Measurements from ENCODE around the gene QPRT. TPM values are rescaled to one million over a fixed set of nuclear protein-coding genes. Genes with fewer than 3 reads are reported as not detected.
"Not testable (repeated sequence)": the region's sequence is repeated elsewhere in the genome, so short reads cannot be mapped to it uniquely, and the experiment has no call there.

The QPRT gene
- total and polyA plus RNA-seq, 2 donors (not counting 3 experiments of a cell fraction or from before 2014, with no cell fraction given), result 0.40 to 0.44 TPM

DNA sequence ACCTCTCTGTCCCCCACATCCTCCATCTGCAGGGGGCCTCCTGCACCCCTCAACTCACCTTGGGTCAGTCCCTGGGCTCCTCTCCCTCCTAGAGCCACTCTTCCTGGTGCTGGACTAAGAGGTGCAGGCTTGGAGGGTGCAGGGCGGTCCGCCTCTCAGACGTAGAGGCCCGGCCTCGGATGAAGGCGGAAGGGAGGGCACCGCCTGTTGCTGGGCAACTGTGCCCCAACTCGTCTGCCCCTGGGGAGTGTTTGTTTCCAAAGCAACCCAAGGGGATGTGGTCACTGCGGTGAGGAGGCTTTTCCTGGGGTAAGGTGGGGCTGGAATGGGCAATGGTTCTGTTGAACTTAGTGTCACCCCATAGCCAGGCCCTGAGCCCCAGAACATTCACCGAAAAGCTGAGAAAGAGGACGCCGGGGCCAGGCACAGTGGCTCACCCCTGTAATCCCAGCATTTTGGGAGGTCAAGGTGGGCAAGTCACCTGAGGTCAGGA is 66.9 kb downstream of the QPRT start, which contains the start of gene C16orf54:
TSS of gene C16orf54 (minus strand) at position 138 of the 493 bp plus-strand sequence. CDS start 1,039 bp downstream, outside the sequence.
- ChIA-PET POLR2A (no interaction called here), CTCF (no interaction called here)
- no peak for DNase-seq (ENCODE audit: low read depth, low spot score)
- H3K9me1 ChIP-seq (replicated peaks; ENCODE audit: control insufficient read depth, extremely low read depth, insufficient read depth, low read length), result no peaks in the 10 kb centered on the region
- FAIRE-seq, result no peak
- H3K27ac ChIP-seq (ENCODE audit: insufficient read depth, low read depth, low read length), result no peak within 1 kb of the TSS
- no peaks in the 10 kb centered on the region for H3K79me2 ChIP-seq (ENCODE audit: control insufficient read depth, insufficient read depth, low read length)
- dilution Hi-C loops (cut with MboI; ENCODE audit: extremely low pct_ligation_motif_present, low sequenced_read_pairs) (no loop called here), intact Hi-C loops (cut with micrococcal nuclease) (no loop called here)
- BruUV-seq (replicated peaks), result no TSS peak
- H3K9me3 ChIP-seq (replicated peaks; ENCODE audit: control insufficient read depth, insufficient read depth, low read length), result no peaks in the 10 kb centered on the region
- H3K4me1 ChIP-seq (ENCODE audit: control insufficient read depth, extremely low read depth, insufficient read depth, low read length), result no peaks in the 10 kb centered on the region
- H3K4me2 ChIP-seq (ENCODE audit: insufficient read depth, low read length), result no peak within 1 kb of the TSS
- no peaks in the 10 kb centered on the region for H3K36me3 ChIP-seq (ENCODE audit: control insufficient read depth in 2 of 2, extremely low read depth in 1 of 2, insufficient read depth in 2 of 2, low read length in 2 of 2)
- no peaks in the 10 kb centered on the region for H4K20me1 ChIP-seq (replicated peaks; ENCODE audit: control insufficient read depth, extremely low read depth, insufficient read depth, low read length)
- H2AFZ ChIP-seq (ENCODE audit: low read depth, low read length), result no peak within 1 kb of the TSS
- no peak for TF ChIP-seq POLR2A (IDR thresholded peaks at IDR 0.05; ENCODE audit: low read depth, low read length)
- TF ChIP-seq, protein P1, sequence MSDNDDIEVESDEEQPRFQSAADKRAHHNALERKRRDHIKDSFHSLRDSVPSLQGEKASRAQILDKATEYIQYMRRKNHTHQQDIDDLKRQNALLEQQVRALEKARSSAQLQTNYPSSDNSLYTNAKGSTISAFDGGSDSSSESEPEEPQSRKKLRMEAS (IDR thresholded peaks at IDR 0.05; ENCODE audit: insufficient read depth, insufficient read length), result no peak
- TF ChIP-seq FOS (IDR thresholded peaks at IDR 0.05; ENCODE audit: borderline replicate concordance, insufficient read depth, low read length), result no peak
- no peak within 1 kb of the TSS for H3K9ac ChIP-seq (replicated peaks; ENCODE audit: extremely low read depth, insufficient read depth, low read length)
- no peaks in the 10 kb centered on the region for H3K27me3 ChIP-seq (ENCODE audit: control insufficient read depth in 2 of 2, insufficient read depth in 2 of 2, low read length in 2 of 2)
- H3K4me3 ChIP-seq (replicated peaks in 1 of 3; ENCODE audit: insufficient read depth in 1 of 3, low read depth in 1 of 3, low read length in 3 of 3), result no peak within 1 kb of the TSS

DNA sequence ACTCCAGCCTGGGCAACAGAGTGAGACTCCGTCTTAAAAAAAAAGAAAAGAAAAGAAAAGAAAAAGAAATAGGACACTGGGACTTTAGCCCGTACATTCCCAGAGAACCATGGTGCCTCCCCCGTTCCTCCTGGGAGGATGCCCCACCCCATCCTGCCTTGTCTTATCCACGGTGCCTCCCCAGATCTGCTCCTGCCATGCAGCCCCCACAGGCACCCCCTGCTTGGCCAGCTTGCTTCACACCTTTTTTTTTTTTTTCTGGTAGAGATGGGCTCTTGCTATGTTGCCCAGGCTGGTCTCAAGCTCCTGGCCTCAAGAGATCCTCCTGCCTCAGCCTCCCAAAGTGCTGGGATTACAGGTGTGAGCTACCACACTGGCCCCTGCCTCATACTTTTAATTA is 67.5 kb downstream of the QPRT start:
- H4K20me1 ChIP-seq (replicated peaks; ENCODE audit: control insufficient read depth, extremely low read depth, insufficient read depth, low read length); BruUV-seq (replicated peaks); H3K9me1 ChIP-seq (replicated peaks; ENCODE audit: control insufficient read depth, extremely low read depth, insufficient read depth, low read length); FAIRE-seq; POLR2A ChIA-PET; intact Hi-C loops (cut with micrococcal nuclease); H3K27ac ChIP-seq (ENCODE audit: insufficient read depth, low read depth, low read length); dilution Hi-C loops (cut with MboI; ENCODE audit: extremely low pct_ligation_motif_present, low sequenced_read_pairs); H3K36me3 ChIP-seq (ENCODE audit: control insufficient read depth in 2 of 2, extremely low read depth in 1 of 2, insufficient read depth in 2 of 2, low read length in 2 of 2); H2AFZ ChIP-seq (ENCODE audit: low read depth, low read length); H3K9ac ChIP-seq (replicated peaks; ENCODE audit: extremely low read depth, insufficient read depth, low read length); DNase-seq (ENCODE audit: low read depth, low spot score); H3K9me3 ChIP-seq (replicated peaks; ENCODE audit: control insufficient read depth, insufficient read depth, low read length); H3K4me2 ChIP-seq (ENCODE audit: insufficient read depth, low read length); H3K4me3 ChIP-seq (replicated peaks in 1 of 3; ENCODE audit: insufficient read depth in 1 of 3, low read depth in 1 of 3, low read length in 3 of 3); H3K27me3 ChIP-seq (ENCODE audit: control insufficient read depth in 2 of 2, insufficient read depth in 2 of 2, low read length in 2 of 2); H3K4me1 ChIP-seq (ENCODE audit: control insufficient read depth, extremely low read depth, insufficient read depth, low read length); H3K79me2 ChIP-seq (ENCODE audit: control insufficient read depth, insufficient read depth, low read length); CTCF ChIA-PET: not testable (repeated sequence)

Other genes starting within 250 kb of the QPRT start
- 7.2 and 7.4 TPM in 2 replicates for gene BOLA2, start 224.8 kb upstream of the QPRT start, total RNA-seq
- gene BOLA2, start 224.8 kb upstream of the QPRT start, polyA plus RNA-seq, result 34.6 and 46.8 TPM in 2 replicates
- 39.7 and 74.4 TPM in 2 replicates for gene SLX1B, start 224.6 kb upstream of the QPRT start, total RNA-seq
- 44.4 and 83.7 TPM in 2 replicates for gene SLX1B, start 224.6 kb upstream of the QPRT start, polyA plus RNA-seq
- gene SULT1A4, start 219.3 kb upstream of the QPRT start, total RNA-seq, result 8.8 and 10.8 TPM in 2 replicates
- 1.6 and 2.9 TPM in 2 replicates for gene SULT1A4, start 219.3 kb upstream of the QPRT start, polyA plus RNA-seq
- 73.5 and 75.8 TPM in 2 replicates for gene NPIPB12, start 172.8 kb upstream of the QPRT start, total RNA-seq
- gene NPIPB12, start 172.8 kb upstream of the QPRT start, polyA plus RNA-seq, result 41.7 and 44.7 TPM in 2 replicates
- gene SPN, start 15.9 kb upstream of the QPRT start, total RNA-seq, result not detected in 2 replicates
- not detected in 2 replicates for gene SPN, start 15.9 kb upstream of the QPRT start, polyA plus RNA-seq
- gene C16orf54, start 66.8 kb downstream of the QPRT start, total RNA-seq, result not detected in 2 replicates
- gene C16orf54, start 66.8 kb downstream of the QPRT start, polyA plus RNA-seq, result not detected in 2 replicates
- not detected in 2 replicates for gene ZG16, start 99.1 kb downstream of the QPRT start, total RNA-seq
- gene ZG16, start 99.1 kb downstream of the QPRT start, polyA plus RNA-seq, result not detected in 2 replicates
- 82.3 and 90.0 TPM in 2 replicates for gene KIF22, start 111.6 kb downstream of the QPRT start, total RNA-seq
- 67.3 and 67.9 TPM in 2 replicates for gene KIF22, start 111.6 kb downstream of the QPRT start, polyA plus RNA-seq
- gene MAZ, start 127.3 kb downstream of the QPRT start, total RNA-seq, result 311 TPM in 2 replicates
- gene MAZ, start 127.3 kb downstream of the QPRT start, polyA plus RNA-seq, result 165 and 212 TPM in 2 replicates
- gene PRRT2, start 133.0 kb downstream of the QPRT start, total RNA-seq, result 2.3 and 3.3 TPM in 2 replicates
- 3.3 and 3.4 TPM in 2 replicates for gene PRRT2, start 133.0 kb downstream of the QPRT start, polyA plus RNA-seq
- 24.2 and 26.3 TPM in 2 replicates for gene PAGR1, start 137.0 kb downstream of the QPRT start, total RNA-seq
- 13.0 and 15.9 TPM in 2 replicates for gene PAGR1, start 137.0 kb downstream of the QPRT start, polyA plus RNA-seq
- 116 and 118 TPM in 2 replicates for gene MVP, start 141.3 kb downstream of the QPRT start, total RNA-seq
- gene MVP, start 141.3 kb downstream of the QPRT start, polyA plus RNA-seq, result 47.0 and 49.8 TPM in 2 replicates
- gene CDIPT, start 184.0 kb downstream of the QPRT start, total RNA-seq, result 67.3 and 68.7 TPM in 2 replicates
- gene CDIPT, start 184.0 kb downstream of the QPRT start, polyA plus RNA-seq, result 161 and 179 TPM in 2 replicates
- 2.4 and 2.5 TPM in 2 replicates for gene SEZ6L2, start 220.4 kb downstream of the QPRT start, total RNA-seq
- gene SEZ6L2, start 220.4 kb downstream of the QPRT start, polyA plus RNA-seq, result 4.5 and 5.6 TPM in 2 replicates
- 0.88 and 1.2 TPM in 2 replicates for gene ASPHD1, start 221.3 kb downstream of the QPRT start, total RNA-seq
- gene ASPHD1, start 221.3 kb downstream of the QPRT start, polyA plus RNA-seq, result 0.90 and 1.1 TPM in 2 replicates
- gene KCTD13, start 247.0 kb downstream of the QPRT start, total RNA-seq, result 21.0 and 24.2 TPM in 2 replicates
- gene KCTD13, start 247.0 kb downstream of the QPRT start, polyA plus RNA-seq, result 22.6 and 25.0 TPM in 2 replicates

Data from endothelial cell of umbilical vein (primary cell).